HG03103 (cell line): ENCODE results near the gene HSPBP1.
"Not testable (repeated sequence)": the region's sequence is repeated elsewhere in the genome, so short reads cannot be mapped to it uniquely, and the experiment has no call there.

ENCODE experiments used
- ATAC-seq: cut with Tn5 transposase; IDR thresholded peaks from one replicate; pipeline ENCODE4 v1.9.1; 2021; ENCODE audit warnings: low read depth; ENCODE audit not compliant: unreplicated experiment

The HSPBP1 gene, protein sequence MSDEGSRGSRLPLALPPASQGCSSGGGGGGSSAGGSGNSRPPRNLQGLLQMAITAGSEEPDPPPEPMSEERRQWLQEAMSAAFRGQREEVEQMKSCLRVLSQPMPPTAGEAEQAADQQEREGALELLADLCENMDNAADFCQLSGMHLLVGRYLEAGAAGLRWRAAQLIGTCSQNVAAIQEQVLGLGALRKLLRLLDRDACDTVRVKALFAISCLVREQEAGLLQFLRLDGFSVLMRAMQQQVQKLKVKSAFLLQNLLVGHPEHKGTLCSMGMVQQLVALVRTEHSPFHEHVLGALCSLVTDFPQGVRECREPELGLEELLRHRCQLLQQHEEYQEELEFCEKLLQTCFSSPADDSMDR

DNA sequence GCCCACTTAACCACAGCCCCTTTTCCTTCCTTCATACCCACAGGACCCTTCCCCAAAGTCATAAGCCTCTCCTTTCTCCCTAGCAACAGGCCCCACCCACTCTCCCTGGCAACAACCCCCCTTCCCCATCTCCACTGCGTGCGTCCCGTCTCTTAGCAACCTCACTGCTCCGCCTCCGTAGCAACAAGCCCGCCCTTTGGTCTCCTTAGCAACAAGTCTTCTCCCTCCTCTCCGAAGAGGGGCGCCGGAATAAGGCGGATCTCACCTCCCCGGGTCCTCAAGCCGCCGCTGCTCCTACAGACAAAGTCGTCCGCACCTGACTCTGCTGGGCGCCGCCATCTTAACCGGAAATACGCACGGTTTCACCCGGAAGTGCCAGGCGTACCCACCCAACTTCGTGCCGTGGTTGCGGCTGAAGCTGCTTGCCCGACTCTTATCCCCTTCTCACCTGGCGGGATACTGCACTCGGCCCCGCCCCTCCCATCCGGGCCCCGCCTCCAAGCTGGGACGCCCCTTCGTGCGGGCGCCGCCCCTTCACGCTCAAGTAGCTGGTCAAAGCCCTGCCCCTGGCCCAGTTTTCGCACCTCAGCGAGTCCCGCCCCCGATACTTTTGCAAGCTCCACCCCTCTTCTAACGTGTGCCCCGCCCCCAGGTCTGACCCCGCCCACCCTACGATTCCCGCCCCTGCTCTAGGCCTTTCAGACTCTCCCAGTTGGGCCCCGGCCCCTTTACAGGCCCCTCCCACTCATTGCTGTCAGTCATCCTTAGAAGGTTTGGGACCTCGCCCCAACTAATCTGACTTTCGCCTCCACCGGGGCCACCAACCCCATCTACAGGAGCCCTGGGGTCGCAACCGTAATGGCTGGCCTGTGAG, at the start of gene HSPBP1:
Gene HSPBP1 (minus strand): TSS at position 341 of the 874 bp plus-strand sequence. CDS start 502 bp downstream, outside the sequence.
- ATAC-seq = peak; percentile 64

- not testable (repeated sequence) for ATAC-seq
These were observed 48.9 kb upstream of the HSPBP1 start for GRCh38 chr19:55328774-55329318.

DNA sequence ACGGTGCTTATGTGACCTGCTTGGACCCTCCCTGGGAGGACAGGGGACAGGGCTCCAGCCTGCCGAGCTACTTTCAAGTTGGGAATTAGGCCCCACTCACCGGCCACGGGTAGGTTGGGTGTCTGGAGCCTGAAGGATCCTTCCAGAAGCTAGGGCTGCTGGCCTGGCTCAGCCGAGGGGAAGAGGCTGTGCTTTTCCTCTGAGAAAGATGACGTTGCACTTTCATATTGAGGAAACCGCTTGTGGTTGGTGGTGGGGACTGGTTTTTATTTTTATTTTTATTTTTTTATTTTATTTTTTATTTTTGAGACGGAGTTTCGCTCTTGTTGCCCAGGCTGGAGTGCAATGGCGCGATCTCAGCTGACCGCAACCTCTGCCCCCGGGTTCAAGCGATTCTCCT, 45.3 kb upstream of the HSPBP1 start, which contains the start of gene TMEM150B:
Gene TMEM150B (minus strand): TSS at position 170 of the 400 bp plus-strand sequence. CDS start 4,305 bp downstream, outside the sequence.
- ATAC-seq = no peak

GRCh38 chr19:55324662-55325061, 44.8 kb upstream of the HSPBP1 start:
- ATAC-seq = no peak

DNA sequence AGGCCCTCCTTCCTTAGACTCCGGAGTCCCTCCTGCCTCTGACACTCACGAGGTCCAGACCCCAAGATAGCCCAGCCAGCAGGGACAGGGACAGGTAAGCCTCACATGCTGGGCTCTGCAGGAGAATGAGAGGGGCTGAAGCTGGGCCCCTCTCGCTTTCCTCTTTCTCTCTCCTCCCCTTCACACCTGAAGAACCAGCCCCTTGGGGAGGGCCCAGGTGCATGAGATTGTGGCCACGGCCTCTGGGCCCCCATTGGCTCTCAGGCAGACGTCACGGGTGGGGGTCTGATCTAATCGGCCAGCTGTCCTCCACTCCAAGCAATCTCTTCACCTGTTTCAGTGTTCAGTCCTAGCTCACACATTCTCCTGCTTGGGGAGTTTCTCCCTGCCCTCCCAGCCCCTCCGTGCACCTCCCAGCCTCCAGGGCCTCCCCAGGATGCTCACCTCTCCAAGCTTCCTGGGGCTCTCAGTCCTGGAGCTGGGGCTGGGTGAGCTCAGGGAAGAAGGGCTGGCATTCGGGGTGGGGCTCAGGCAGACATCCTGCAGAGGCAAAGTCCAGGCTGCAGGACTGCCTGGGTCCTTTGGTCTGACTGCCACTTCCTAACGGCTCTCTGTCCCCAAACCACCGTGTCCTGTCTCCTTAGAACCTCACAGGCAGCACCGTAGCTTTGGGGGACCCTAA, 42.4 kb upstream of the HSPBP1 start:
- ATAC-seq = no peak

DNA sequence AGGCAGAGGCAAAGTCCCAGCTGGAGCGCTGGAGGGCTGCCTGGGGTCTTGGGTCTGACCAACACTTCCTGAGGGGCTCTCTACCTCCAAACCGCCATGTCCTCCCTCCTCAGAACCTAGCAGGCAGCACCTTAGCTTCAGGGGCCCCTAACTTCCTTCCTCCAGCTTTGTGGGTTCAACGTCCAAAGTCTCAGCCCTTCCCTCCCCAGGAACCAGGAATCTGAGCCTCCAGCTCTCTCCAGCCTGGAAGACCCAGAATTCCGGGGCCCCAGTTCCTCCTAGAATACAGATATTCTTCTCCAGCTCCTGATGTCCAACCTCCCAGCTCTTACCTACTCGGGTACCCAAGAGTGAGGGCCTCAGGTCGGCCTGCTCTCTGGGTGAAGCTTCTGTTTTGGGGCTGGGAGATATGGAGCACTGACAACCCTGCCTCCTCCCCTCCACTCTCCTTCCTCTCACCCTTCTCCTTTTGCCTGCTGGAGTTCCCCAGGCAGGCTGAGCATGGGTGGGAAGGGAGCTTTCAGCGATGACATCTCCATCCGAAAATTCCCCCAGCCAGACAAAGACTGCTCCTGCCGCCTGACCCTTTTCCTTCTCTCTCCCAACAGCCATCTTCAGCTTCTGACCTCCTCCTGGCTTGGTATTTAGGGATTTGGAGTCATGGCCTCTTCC, 41.7 kb upstream of the HSPBP1 start:
- ATAC-seq = no peak

DNA sequence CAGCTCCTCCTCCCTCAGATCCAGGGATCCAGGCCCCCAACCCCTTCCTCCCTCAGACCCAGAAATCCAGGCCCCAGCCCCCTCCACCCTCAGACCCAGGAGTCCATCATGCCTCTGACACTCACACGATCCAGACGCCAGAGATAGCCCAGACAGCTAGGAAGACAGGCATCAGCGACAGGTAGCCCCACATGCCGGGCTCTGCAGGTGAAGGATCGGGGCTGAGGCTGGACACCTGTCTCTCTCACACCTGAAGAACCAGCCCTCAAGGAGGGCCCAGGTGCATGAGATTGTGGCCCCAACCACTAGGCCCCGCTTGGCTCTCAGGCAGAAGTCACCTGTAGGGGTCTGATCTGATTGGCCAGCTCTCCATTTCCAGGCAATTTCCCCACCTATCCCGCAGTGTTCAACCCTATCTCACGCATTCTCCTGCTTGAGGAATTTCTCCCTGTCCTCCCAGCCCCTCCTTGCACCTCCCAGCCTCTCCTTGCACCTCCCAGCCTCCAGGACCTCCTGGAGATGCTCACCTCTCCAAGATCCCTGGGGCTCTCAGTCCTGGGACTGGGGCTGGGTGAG, 41.0 kb upstream of the HSPBP1 start:
- no peak for ATAC-seq

- ATAC-seq = no peak
These were observed 39.9 kb upstream of the HSPBP1 start for GRCh38 chr19:55319785-55320184.

DNA sequence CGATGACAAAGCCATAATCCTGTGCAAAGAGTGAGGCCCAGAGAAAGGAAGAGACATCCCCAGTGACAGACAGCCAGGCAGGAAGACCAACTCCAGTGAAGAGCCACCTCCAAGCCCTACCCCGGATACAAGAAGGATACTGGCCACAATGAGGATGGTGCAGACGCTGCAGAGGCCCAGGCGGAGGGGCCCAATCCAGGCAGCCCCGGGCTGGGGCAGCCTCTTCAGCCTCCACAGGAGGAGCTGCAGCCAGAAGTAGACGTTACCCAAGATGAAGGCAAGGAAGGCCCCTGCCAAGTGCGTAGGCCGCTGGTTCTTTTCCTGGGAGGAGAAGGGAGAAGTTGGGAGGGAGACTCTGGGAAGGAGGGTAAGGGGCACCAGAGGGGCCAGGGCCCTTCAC, 36.7 kb upstream of the HSPBP1 start:
- ATAC-seq = no peak

DNA sequence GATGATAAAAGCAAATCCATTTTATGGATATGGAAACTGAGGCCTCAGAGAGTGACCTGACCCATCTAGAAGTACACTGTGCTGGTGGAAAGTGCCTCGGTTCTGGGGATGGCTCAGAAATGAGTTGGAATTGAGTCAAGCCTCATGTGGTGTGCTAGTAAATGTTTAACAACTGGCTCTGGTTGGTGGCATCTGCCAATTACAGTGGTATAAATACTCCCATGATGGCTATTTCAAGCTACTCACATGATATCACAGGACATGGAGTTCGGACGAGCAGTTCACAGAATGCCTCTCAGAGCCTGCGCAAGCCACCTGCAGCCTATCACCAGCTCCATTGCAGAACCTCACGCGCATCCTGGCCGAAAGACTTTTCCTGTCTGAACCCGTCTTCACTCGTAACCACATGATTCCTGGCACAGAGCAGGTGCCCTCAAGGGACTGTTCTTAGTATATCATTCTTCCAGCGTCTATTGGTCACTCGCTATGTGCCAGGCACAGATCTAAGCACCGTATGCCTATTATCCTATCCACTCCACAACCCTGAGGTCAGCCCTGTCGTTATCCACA, 36.1 kb upstream of the HSPBP1 start:
- ATAC-seq = no peak

- no peak for ATAC-seq
These were observed 34.5 kb upstream of the HSPBP1 start for GRCh38 chr19:55314396-55314795.

- no peak for ATAC-seq
These were observed 33.0 kb upstream of the HSPBP1 start for GRCh38 chr19:55312621-55313512.

- ATAC-seq = no peak
These were observed 31.9 kb upstream of the HSPBP1 start for GRCh38 chr19:55311797-55312196.

DNA sequence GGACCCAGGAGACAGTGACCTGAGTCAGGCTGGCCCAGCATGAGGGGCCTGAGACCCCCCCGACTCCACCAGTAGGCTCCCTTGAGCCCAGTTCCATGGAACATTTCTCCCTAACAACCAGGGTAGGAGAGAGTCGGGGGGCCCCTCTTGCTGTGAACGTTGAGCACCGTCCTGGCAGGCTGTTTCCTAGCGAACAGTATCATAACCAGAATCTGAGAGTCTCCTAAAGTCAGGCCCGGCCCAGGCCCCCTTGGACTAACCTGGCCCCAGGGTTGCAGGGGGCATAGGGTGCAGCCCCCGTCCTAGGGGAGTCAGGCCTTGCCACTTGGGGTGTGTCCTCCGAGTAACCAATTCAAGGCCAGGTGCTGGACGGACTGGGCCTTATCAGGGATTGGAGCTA, 31.5 kb upstream of the HSPBP1 start:
- ATAC-seq = no peak

DNA sequence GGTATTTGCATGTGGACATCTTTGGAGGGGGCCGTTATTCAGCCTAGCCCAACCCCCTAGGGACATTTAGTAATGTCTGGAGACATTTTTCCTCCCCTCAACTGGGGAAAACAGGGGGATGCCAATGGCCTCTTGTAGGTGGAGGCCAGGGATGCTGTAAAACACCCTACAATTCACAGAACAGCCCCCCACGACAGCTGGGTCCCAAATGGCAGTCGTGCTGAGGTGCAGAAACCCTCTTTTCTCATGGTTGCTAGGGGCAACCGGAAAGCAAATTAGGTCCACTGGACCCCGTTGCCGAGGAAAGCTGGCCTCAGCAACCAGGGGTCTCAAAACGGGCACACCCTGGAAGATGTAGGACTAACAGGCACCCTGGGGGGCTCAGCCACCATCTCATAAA, 30.6 kb upstream of the HSPBP1 start:
- no peak for ATAC-seq

DNA sequence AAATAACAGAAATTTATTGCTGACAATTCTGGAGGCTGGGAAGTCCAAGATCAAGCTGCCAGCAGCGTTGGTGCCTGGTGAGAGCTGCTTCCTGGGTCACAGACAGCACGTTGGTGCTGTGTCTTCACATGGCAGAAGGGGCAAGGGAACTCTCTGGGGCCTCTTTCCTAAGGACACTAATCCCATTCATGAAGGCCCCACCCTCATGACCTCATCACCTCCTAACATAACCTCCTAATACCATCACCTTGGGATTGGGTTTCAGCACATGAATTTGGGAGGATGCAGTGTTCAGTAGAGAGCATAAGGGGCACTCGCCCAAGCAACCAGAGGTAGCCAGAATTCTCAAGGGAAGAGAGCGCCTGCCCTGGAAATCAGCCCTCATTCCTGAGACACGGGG, 29.5 kb upstream of the HSPBP1 start:
- no peak for ATAC-seq

DNA sequence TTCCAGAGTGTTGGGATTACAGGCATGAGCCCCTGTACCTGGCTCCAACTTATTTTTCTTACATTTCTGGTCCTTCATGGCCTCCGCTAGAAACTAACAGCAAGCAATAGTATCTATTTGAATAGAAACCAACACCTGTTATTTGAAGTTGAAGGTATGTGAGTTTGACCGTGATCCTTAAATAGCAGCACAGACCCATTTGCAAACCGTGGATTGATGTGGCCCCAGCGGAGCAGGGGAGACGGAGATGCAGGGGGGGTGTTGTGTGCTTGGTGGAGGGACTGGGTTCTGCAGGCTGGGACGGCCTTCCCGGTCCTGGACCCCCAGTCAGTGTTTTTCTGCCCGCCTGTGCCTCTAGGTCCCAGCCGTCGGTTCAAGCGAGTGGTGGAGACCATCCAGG, 28.4 kb upstream of the HSPBP1 start:
- no peak for ATAC-seq

- no peak for ATAC-seq
These were observed 26.8 kb upstream of the HSPBP1 start for GRCh38 chr19:55306712-55307111.
